GM12874 (cell line): ENCODE measurements around the gene PSMA4.

ENCODE experiments used
- CTCF ChIP-seq: IDR thresholded peaks from 2 replicates; pipeline ENCODE4 v1.5.1; 2011; ENCODE audit warnings: low read depth, mild to moderate bottlenecking, control low read depth, low read length, moderate library complexity; ENCODE audit not compliant: insufficient read depth

Gene PSMA4

GRCh38 chr15:78571382-78571781 lies 31.1 kb downstream of the PSMA4 start:
- no peak for TF ChIP-seq CTCF

- no peak for TF ChIP-seq CTCF
These were observed 33.2 kb downstream of the PSMA4 start for GRCh38 chr15:78573416-78573815.

GRCh38 chr15:78574944-78575343 lies 34.7 kb downstream of the PSMA4 start:
- no peak for TF ChIP-seq CTCF

GRCh38 chr15:78597583-78597982 lies 57.3 kb downstream of the PSMA4 start:
- TF ChIP-seq CTCF = no peak

- no peak for TF ChIP-seq CTCF
These were observed 58.1 kb downstream of the PSMA4 start for GRCh38 chr15:78598348-78598747.

- TF ChIP-seq CTCF = no peak
These were observed 58.9 kb downstream of the PSMA4 start for GRCh38 chr15:78599189-78599588.
